Prostate gland (tissue), 2 donors: ENCODE results near the gene TFAP2A.

Source experiments
- CTCF ChIP-seq, 4 experiments: fragments of 200-600 bp in 2 of 4; fragments of 450-650 bp in 2 of 4; sonication (generic) in 2 of 4; IDR thresholded peaks; 1 replicate in 3 of 4; 2 replicates in 1 of 4; pipeline ENCODE4 v1.5.1; 2016 to 2019; ENCODE audit warnings: antibody characterized with exemption in 4 of 4, mild to moderate bottlenecking in 2 of 4, moderate library complexity in 2 of 4
- POLR2A ChIP-seq: fragments of 450-650 bp; IDR thresholded peaks from one replicate; pipeline ENCODE4 v1.6.1; 2016; ENCODE audit warnings: antibody characterized with exemption, mild to moderate bottlenecking

- TF ChIP-seq CTCF (IDR thresholded peaks at IDR 0.05), result no peak
- no peak for TF ChIP-seq POLR2A
Observed at GRCh38 chr6:10351791-10352190, 63.1 kb downstream of the TFAP2A start.
